GM18502 (cell line): ENCODE data around the gene VAV3.

Experiments
- ATAC-seq: cut with Tn5 transposase; IDR thresholded peaks from one replicate; pipeline ENCODE4 v1.9.1; 2021; ENCODE audit warnings: mild to moderate bottlenecking; ENCODE audit not compliant: unreplicated experiment, poor library complexity

VAV3 gene

GRCh38 chr1:107526524-107527198 is 438.3 kb downstream of the VAV3 start:
- no peak for ATAC-seq

- no peak for ATAC-seq
These were observed 439.0 kb downstream of the VAV3 start for GRCh38 chr1:107525961-107526360.

GRCh38 chr1:107525145-107525544 is 439.8 kb downstream of the VAV3 start:
- no peak for ATAC-seq

- no peak for ATAC-seq
These were observed 440.7 kb downstream of the VAV3 start for GRCh38 chr1:107524301-107524700.

- no peak for ATAC-seq
These were observed 441.2 kb downstream of the VAV3 start for GRCh38 chr1:107523736-107524135.

- ATAC-seq, result no peak
These were observed 441.9 kb downstream of the VAV3 start for GRCh38 chr1:107523061-107523460.
